NAMALWA (cell line): Measurements from ENCODE around the gene EMC10.
A peak's percentile ranks its signal among the peaks of the same experiment; 100 is the strongest.
"Not testable (repeated sequence)": the region's sequence is repeated elsewhere in the genome, so short reads cannot be mapped to it uniquely, and the experiment has no call there.

Experiments
- DNase-seq: peaks from one replicate; pipeline ENCODE4 v3.0.0-alpha.2; 2015; ENCODE audit warnings: low spot score

Gene EMC10

DNA sequence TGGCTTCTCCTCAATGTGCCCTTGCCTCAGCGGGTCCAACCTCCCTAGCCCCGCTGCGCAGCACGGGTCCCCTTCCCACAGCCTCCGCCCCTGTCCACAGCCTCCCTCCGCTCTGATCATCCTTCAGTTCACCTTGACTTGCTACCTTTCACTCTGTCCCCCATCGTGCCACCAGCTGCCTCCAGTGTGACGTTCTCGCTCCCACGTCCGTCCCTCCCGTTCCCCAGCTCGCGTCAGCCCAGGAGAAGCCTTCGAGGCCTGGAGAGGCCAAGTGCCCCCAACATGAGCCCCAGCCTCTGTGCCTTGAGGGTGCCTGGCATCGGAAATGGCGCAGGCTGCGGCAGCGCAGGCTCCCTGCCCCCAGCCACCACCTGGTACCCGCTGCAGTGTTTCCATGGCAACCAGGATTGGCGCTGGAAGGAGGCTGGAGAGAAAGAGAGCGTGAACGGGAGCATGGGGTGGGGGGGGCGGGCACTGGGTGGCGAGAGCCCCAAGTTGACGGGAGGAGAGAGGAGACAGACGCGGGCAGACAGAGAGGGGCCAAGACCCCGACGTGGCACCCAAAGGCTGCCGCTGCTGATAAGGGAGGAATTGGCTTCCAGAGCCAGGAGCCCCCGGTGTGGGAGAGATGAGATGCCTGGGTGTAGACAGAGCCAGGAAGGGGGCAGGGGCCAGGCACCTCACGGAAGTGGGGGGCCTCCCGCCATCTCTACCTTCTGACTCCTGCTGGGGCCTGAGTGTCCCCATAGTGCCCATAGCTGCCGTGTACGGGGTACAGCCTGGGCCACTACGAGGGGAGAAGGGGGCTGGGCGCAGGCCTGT is 38.2 kb downstream of the EMC10 start:
- DNase-seq = no peak

DNA sequence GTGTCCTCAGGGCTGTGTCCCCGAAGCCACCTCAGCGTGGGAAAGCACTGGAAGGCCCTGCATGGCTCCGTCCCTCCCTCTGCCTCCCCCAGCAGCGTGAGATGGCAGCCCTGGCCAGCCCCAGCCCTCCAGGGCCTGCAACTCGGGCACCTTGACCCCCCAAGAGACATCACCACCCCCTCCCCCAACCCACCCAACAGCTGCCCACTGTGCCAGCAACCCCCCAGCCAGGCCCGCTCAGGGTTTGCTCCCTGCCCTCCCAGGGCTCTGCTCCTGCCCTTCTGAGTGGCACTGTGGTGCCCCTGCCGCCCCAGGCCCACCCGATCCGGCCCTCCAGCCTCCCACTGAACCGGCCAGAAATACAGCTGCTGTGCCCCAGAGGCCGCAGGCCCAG is 38.9 kb downstream of the EMC10 start:
- no peak for DNase-seq

DNA sequence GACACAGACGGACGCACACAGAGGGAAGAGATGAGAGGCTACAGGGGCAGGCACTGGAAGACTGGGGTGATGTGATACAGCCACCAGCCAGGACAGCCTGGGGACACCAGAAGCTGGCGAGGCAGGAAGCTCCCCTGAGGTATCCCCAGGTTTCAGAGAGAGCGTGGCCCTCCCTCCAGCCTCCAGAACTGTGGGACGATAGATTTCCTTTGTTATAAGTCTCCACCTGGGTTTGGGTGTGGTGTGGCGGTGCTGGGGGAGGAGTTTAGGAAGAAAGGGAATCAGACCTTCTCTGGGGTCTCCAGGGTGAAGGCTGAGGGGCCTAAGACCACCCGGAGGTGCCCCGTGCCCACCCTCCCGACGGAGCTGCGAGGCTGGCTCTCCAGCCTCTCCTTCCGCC is 40.1 kb downstream of the EMC10 start:
- no peak for DNase-seq

GRCh38 chr19:50516964-50517703 is 40.8 kb downstream of the EMC10 start:
- DNase-seq = no peak

DNA sequence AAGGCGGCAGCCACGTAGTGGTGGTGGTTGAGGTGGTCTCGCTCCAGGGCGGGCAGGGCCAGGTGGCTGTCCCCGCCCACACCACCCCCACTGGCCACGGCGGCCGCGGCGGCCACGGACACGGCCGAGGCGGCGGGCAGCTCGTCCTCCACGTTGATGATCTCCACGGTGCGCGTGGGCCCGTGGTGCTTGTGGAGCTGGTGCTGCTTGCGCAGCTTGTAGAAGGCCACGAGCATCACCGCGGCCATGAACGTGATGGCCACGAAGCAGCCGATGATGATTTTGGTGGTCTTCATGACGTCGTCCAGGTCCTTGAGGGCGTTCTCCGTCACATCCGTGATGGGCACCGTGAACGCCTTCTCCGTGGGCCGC is 41.4 kb downstream of the EMC10 start:
- DNase-seq = no peak

GRCh38 chr19:50518091-50519005 is 42.0 kb downstream of the EMC10 start:
- no peak for DNase-seq

DNA sequence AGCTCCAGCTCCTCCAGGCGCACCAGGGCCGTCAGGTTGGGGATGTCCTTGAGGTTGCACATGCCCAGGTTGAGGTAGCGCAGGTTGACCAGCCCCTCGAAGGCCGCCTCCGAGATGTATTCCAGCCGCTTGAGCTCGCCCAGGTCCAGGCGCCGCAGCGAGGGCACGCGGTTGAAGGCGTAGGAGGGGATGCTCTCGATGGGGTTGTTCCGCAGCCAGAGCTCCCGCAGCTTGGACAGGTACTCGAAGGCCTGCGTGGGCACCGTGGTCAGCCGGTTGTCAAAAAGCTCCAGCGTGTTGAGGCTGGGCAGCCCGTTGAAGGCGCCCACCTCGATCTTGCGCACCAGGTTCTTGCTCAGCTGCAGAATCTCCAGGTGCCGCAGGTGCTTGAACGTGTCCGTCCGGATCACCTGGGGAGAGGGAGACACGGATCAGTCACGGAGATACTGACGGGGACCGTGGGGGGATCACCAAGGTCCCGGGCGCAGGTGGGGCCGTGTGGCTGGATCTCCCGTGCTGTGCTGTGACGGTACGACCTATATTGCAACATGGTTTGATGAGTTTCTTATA is 42.8 kb downstream of the EMC10 start:
- no peak for DNase-seq

- DNase-seq = no peak
Observed at GRCh38 chr19:50520822-50521465, 44.6 kb downstream of the EMC10 start.

GRCh38 chr19:50522881-50523280 is 46.6 kb downstream of the EMC10 start:
- DNase-seq = no peak

DNA sequence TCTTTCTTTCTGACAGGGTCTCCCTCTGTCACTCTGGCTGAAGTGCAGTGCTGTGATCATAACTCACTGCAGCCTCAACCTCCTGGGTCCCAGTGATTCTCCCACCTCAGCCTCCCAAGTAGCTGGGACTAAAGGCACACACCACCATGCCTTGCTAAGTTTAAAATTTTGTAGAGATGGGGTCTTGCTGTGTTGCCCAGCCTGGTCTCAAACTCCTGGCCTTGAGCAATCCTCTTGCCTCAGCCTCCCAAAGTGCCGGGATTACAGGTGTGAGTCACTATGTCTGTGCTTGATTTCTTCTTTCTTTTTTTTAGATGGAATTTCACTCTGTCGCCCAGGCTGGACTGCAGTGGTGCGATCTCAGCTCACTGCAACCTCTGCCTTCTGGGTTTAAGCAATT is 51.7 kb downstream of the EMC10 start:
- DNase-seq = not testable (repeated sequence)

DNA sequence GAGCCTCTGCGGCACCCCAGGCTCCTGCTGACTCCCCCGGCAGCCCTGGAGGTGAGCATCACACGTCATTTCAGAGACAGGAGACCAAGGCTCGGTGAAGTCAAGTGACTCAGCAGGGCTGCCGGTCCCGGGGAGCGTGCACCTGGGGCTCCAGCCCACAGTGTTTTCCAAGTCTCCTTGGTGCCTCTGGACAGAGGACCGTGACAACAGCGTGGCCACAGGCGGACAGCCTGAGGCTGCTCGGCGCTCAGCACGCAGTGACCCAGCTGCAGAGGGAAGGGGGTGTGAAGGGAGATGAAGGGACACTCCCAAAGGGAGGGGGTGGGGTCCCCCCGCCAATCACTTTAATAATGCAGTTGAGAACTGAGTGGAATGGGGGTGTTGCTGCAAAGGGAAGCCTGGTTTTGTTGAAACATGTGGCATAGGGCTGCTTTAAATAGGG is 54.9 kb downstream of the EMC10 start:
- DNase-seq = no peak

- no peak for DNase-seq
Observed at GRCh38 chr19:50532952-50533351, 56.6 kb downstream of the EMC10 start.

- DNase-seq = no peak
Observed at GRCh38 chr19:50534478-50534877, 58.2 kb downstream of the EMC10 start.

- DNase-seq = no peak
Observed at GRCh38 chr19:50535672-50536187, 59.4 kb downstream of the EMC10 start.

DNA sequence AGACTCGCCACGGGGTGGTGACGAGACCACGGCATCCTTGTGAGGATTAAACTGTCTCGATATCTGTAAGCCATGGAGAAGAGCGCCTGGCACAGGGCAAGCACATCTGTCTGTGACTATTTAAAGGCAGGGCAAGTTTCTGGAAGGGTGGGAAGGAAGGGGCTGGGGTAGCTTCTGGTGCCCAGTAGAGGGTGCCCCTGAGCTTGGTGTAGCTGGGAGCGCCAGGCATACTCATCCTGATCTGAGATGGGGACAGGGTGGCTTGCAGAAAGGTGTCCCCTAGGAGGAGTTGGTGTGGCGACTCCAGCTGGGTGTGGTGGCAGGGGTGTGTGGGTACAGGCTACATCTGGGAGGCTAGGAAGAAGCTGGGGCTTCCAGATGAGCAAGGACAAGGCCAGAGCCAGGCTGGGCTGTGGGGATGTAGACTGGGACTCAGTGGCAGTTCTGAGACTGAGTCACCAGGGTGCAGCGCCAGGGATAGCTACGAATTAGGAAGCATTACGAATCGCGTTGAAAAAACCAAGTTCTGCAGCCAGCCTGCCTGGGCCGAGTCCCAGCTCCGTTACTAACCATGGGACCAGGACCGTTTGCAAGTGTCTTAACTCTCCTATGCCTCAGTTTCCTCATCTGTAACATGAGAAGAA is 60.5 kb downstream of the EMC10 start:
- no peak for DNase-seq

GRCh38 chr19:50537306-50537685 is 61.0 kb downstream of the EMC10 start:
- DNase-seq = no peak

- peak; percentile 82 for DNase-seq
Observed at GRCh38 chr19:50537769-50538230, 61.5 kb downstream of the EMC10 start.
